Calu3 (cell line): ENCODE measurements around the gene ARHGAP26. TPM values are rescaled to one million over a fixed set of nuclear protein-coding genes. Genes with fewer than 3 reads are reported as not detected.

Source experiments
- BruUV-seq: library from RNA; stranded (reverse); fragments of 400-500 nt; replicated peaks from 2 replicates; lab custom pipeline; 2021; lab: Mats Ljungman, UMichigan
- CTCF ChIA-PET: fragments of 300-600 bp; sonication (Branson Sonifier 250); formaldehyde crosslinking; loops from one replicate; lab custom pipeline; 2022; ENCODE audit warnings: antibody characterized with exemption; lab: Charles Lee
- DNase-seq: peaks from one replicate; pipeline ENCODE4 v3.0.0; 2022
- H3K27ac Mint-ChIP-seq: one replicate; pipeline ENCODE4 v1.8.0; 2022; ENCODE audit warnings: mixed read lengths; ENCODE audit not compliant: unreplicated experiment
- H3K27me3 Mint-ChIP-seq: one replicate; pipeline ENCODE4 v1.8.0; 2022; ENCODE audit warnings: mixed read lengths; ENCODE audit not compliant: unreplicated experiment
- H3K36me3 Mint-ChIP-seq: one replicate; pipeline ENCODE4 v1.8.0; 2022; ENCODE audit warnings: mild to moderate bottlenecking, moderate library complexity, mixed read lengths; ENCODE audit not compliant: insufficient read depth, unreplicated experiment
- H3K4me1 Mint-ChIP-seq: one replicate; pipeline ENCODE4 v1.8.0; 2022; ENCODE audit warnings: mild to moderate bottlenecking, low read depth, mixed read lengths; ENCODE audit not compliant: unreplicated experiment
- H3K4me3 Mint-ChIP-seq: one replicate; pipeline ENCODE4 v1.8.0; 2022; ENCODE audit warnings: mild to moderate bottlenecking, low read depth, moderate library complexity, mixed read lengths; ENCODE audit not compliant: unreplicated experiment
- H3K9me3 Mint-ChIP-seq: one replicate; pipeline ENCODE4 v1.8.0; 2022; ENCODE audit warnings: low read depth, mixed read lengths; ENCODE audit not compliant: unreplicated experiment
- CTCF ChIP-seq: fragments of 200-600 bp; IDR thresholded peaks from one replicate; pipeline ENCODE4 v1.8.0; 2022; ENCODE audit warnings: antibody characterized with exemption; ENCODE audit not compliant: unreplicated experiment
- intact Hi-C: fragments of 100-400 bp; cut with micrococcal nuclease; formaldehyde crosslinking; loops from one replicate; pipeline ENCODE4 v1.10.0; 2022; ENCODE audit not compliant: unreplicated experiment
- total RNA-seq: library from RNA; stranded (reverse); gene quantifications from 2 replicates; pipeline ENCODE4 v1.2.3, GENCODE V29; 2022

ARHGAP26 gene
- total RNA-seq, 1 experiment from 2014 or later: 118 TPM

- Mint-ChIP-seq H3K4me1 (peaks cover 31% of the 10 kb centered on the region), H3K27ac (no peak overlapping the region), H3K36me3 (peaks cover 11% of the 10 kb centered on the region), H3K4me3 (no peak overlapping the region), H3K27me3 (no peaks in the 10 kb centered on the region), H3K9me3 (no peaks in the 10 kb centered on the region)
- TF ChIP-seq CTCF: no peak
- DNase-seq: no peak
- CTCF ChIA-PET: no interaction called here
- intact Hi-C loops: no loop called here
- no TSS peak for BruUV-seq
Measured at GRCh38 chr5:143037071-143037470, 266.9 kb downstream of the ARHGAP26 start.

- peaks cover 11% of the 10 kb centered on the region for H3K36me3 Mint-ChIP-seq
- H3K4me1 Mint-ChIP-seq: peaks cover 25% of the 10 kb centered on the region
- H3K9me3 Mint-ChIP-seq: no peaks in the 10 kb centered on the region
- H3K4me3 Mint-ChIP-seq: no peak overlapping the region
- CTCF ChIA-PET: no interaction called here
- BruUV-seq: no TSS peak
- intact Hi-C loops: no loop called here
- no peak for DNase-seq
- TF ChIP-seq CTCF: no peak
- H3K27me3 Mint-ChIP-seq: no peaks in the 10 kb centered on the region
- H3K27ac Mint-ChIP-seq: no peak overlapping the region
Measured at GRCh38 chr5:143037708-143038107, 267.5 kb downstream of the ARHGAP26 start.

- Mint-ChIP-seq H3K36me3 (peaks cover 11% of the 10 kb centered on the region), H3K27ac (peak overlapping the region; percentile 50), H3K4me1 (peaks cover 11% of the 10 kb centered on the region), H3K9me3 (no peaks in the 10 kb centered on the region), H3K27me3 (no peaks in the 10 kb centered on the region), H3K4me3 (no peak overlapping the region)
- DNase-seq: no peak
- no peak for TF ChIP-seq CTCF
- no TSS peak for BruUV-seq
- CTCF ChIA-PET: interaction anchor here (0.8 kb wide), 1 partner anchor 11 kb away, joined by 3 read pairs; no protein-coding TSS in a partner anchor
- intact Hi-C loops: no loop called here
Measured at GRCh38 chr5:143040622-143041021, 270.4 kb downstream of the ARHGAP26 start.

- Mint-ChIP-seq H3K36me3 (peaks cover 11% of the 10 kb centered on the region), H3K27ac (no peak overlapping the region), H3K27me3 (no peaks in the 10 kb centered on the region), H3K9me3 (no peaks in the 10 kb centered on the region), H3K4me1 (peaks cover 11% of the 10 kb centered on the region), H3K4me3 (no peak overlapping the region)
- CTCF ChIA-PET: interaction anchor here (0.7 kb wide), 1 partner anchor 44 kb away, joined by 4 read pairs; no protein-coding TSS in a partner anchor
- intact Hi-C loops: no loop called here
- no peak for TF ChIP-seq CTCF
- no TSS peak for BruUV-seq
- no peak for DNase-seq
Measured at GRCh38 chr5:143041461-143041860, 271.3 kb downstream of the ARHGAP26 start.
